Keratinocyte (primary cell): ENCODE measurements around the gene AKAP13. TPM values are rescaled to one million over a fixed set of nuclear protein-coding genes. Genes with fewer than 3 reads are reported as not detected.

Experiments used
- DNase-seq: peaks from one replicate; pipeline ENCODE4 v3.0.0-alpha.2; 2011; ENCODE audit warnings: low read depth, missing footprints, low spot score
- FAIRE-seq: peaks from 2 replicates; lab custom pipeline; 2011; peaks lifted over from hg19 to GRCh38; lab: Jason Lieb, UNC
- H2AFZ ChIP-seq: 2 replicates; pipeline ENCODE4 v1.6.0; 2012; ENCODE audit warnings: low read length, control low read depth, inconsistent platforms; ENCODE audit not compliant: control insufficient read depth
- H3K27ac ChIP-seq: 2 replicates; pipeline ENCODE4 v1.5.1; 2011; ENCODE audit warnings: low read length; ENCODE audit not compliant: control insufficient read depth, insufficient read depth
- H3K27me3 ChIP-seq: 3 replicates; pipeline ENCODE4 v1.6.0; 2011; ENCODE audit warnings: low read length; ENCODE audit not compliant: control insufficient read depth, insufficient read depth; ENCODE audit errors: extremely low read depth
- H3K36me3 ChIP-seq, 2 experiments: 2 replicates in 1 of 2; 3 replicates in 1 of 2; pipeline ENCODE4 v1.5.1; 2011; ENCODE audit warnings: low read length in 2 of 2, mild to moderate bottlenecking in 1 of 2; ENCODE audit not compliant: control insufficient read depth in 2 of 2, insufficient read depth in 2 of 2; ENCODE audit errors: extremely low read depth in 1 of 2
- H3K4me1 ChIP-seq: 3 replicates; pipeline ENCODE4 v1.5.1; 2011; ENCODE audit warnings: low read length; ENCODE audit not compliant: control insufficient read depth, insufficient read depth; ENCODE audit errors: extremely low read depth
- H3K4me2 ChIP-seq: 3 replicates; pipeline ENCODE4 v1.6.0; 2011; ENCODE audit warnings: low read depth, low read length; ENCODE audit not compliant: control insufficient read depth, insufficient read depth; ENCODE audit errors: extremely low read depth
- H3K4me3 ChIP-seq, 3 experiments: fragments of 200-600 bp in 1 of 3; sonication (generic) in 1 of 3; 2 replicates in 2 of 3; 3 replicates in 1 of 3; pipeline ENCODE4 v1.5.1; 2011 to 2016; ENCODE audit warnings: low read length in 3 of 3, mild to moderate bottlenecking in 3 of 3, control low read depth in 2 of 3, inconsistent platforms in 1 of 3, low read depth in 1 of 3, mixed read lengths in 1 of 3, mixed run types in 1 of 3, moderate library complexity in 1 of 3; ENCODE audit not compliant: control insufficient read depth in 2 of 3, insufficient read depth in 2 of 3; ENCODE audit errors: extremely low read depth in 1 of 3
- H3K79me2 ChIP-seq: 2 replicates; pipeline ENCODE4 v1.6.0; 2012; ENCODE audit warnings: low read length; ENCODE audit not compliant: control insufficient read depth, insufficient read depth
- H3K9ac ChIP-seq: 3 replicates; pipeline ENCODE4 v1.6.0; 2011; ENCODE audit warnings: low read length; ENCODE audit not compliant: control insufficient read depth, insufficient read depth; ENCODE audit errors: extremely low read depth
- H3K9me1 ChIP-seq: 3 replicates; pipeline ENCODE4 v1.6.0; 2011; ENCODE audit warnings: low read length; ENCODE audit not compliant: control insufficient read depth, insufficient read depth; ENCODE audit errors: extremely low read depth
- H3K9me3 ChIP-seq: 2 replicates; pipeline ENCODE4 v1.5.1; 2012; ENCODE audit warnings: low read depth, low read length; ENCODE audit not compliant: control insufficient read depth
- H4K20me1 ChIP-seq: 3 replicates; pipeline ENCODE4 v1.6.0; 2011; ENCODE audit warnings: low read length; ENCODE audit not compliant: control insufficient read depth, insufficient read depth; ENCODE audit errors: extremely low read depth
- CTCF ChIP-seq, 3 experiments: IDR thresholded peaks in 1 of 3; conservative IDR thresholded peaks in 1 of 3; optimal IDR thresholded peaks in 1 of 3; 2 replicates in 2 of 3; 3 replicates in 1 of 3; pipeline versions ENCODE3 to v1.5.1; 2011; ENCODE audit warnings: low read length in 3 of 3, mild to moderate bottlenecking in 3 of 3, moderate library complexity in 2 of 3, control low read depth in 1 of 3, inconsistent platforms in 1 of 3; ENCODE audit not compliant: insufficient read depth in 2 of 3; ENCODE audit errors: extremely low read depth in 1 of 3
- EZH2 ChIP-seq: IDR thresholded peaks from one replicate; pipeline ENCODE4 v1.6.1; 2012; ENCODE audit warnings: inconsistent platforms, mild to moderate bottlenecking, low read length, moderate library complexity
- dilution Hi-C: fragments of 300-500 bp; cut with MboI; formaldehyde crosslinking; loops from one replicate; pipeline ENCODE4 v1.7.0; 2020; ENCODE audit warnings: low sequenced_read_pairs; ENCODE audit not compliant: extremely low pct_ligation_motif_present
- polyA plus RNA-seq, 5 experiments: library from polyadenylated mRNA; depleted of rRNA in 3 of 5; stranded (reverse) in 3 of 5; stranded (forward) in 1 of 5; unstranded in 1 of 5; fragments of >200 nt; gene quantifications; 1 replicate in 1 of 5; 2 replicates in 3 of 5; 3 replicates in 1 of 5; pipeline versions ENCODE4 v1.2.1 to v1.2.3, GENCODE V29; 2011 to 2012; ENCODE audit warnings: missing spikeins in 2 of 5, low read depth in 1 of 5, low replicate concordance in 1 of 5

Gene AKAP13
- polyA plus RNA-seq, 1 donor (not counting 4 experiments of a cell fraction or from before 2014, with no cell fraction given), result 16.7 TPM

- DNase-seq, result no peak
- H2AFZ ChIP-seq, result no peak overlapping the region
- H3K9ac ChIP-seq, result no peak overlapping the region
- peaks cover 61% of the 10 kb centered on the region for H3K79me2 ChIP-seq
- H3K27me3 ChIP-seq, result no peaks in the 10 kb centered on the region
- H3K27ac ChIP-seq, result no peak overlapping the region
- H3K4me1 ChIP-seq, result peaks cover 6% of the 10 kb centered on the region
- H3K4me3 ChIP-seq, result no peak overlapping the region
- no peak for TF ChIP-seq CTCF (optimal IDR thresholded peaks at IDR 0.05 in 1 of 3, IDR thresholded peaks at IDR 0.05 in 1 of 3, conservative IDR thresholded peaks at IDR 0.05 in 1 of 3; ENCODE audit: extremely low read depth in 1 of 3, insufficient read depth in 2 of 3, low read length in 3 of 3)
- no peak for TF ChIP-seq EZH2
- no peaks in the 10 kb centered on the region for H3K9me3 ChIP-seq
- no peaks in the 10 kb centered on the region for H3K9me1 ChIP-seq
- FAIRE-seq, result no peak
- peaks cover 3% of the 10 kb centered on the region for H4K20me1 ChIP-seq
- dilution Hi-C loops, result no loop called here
- H3K4me2 ChIP-seq, result no peak overlapping the region
- no peaks in the 10 kb centered on the region for H3K36me3 ChIP-seq
Measured at GRCh38 chr15:85509973-85510372, 129.6 kb downstream of the AKAP13 start.

- no peak overlapping the region for H2AFZ ChIP-seq
- FAIRE-seq, result no peak
- no peak overlapping the region for H3K27ac ChIP-seq
- H4K20me1 ChIP-seq, result peaks cover 5% of the 10 kb centered on the region
- TF ChIP-seq CTCF (optimal IDR thresholded peaks at IDR 0.05 in 1 of 3, IDR thresholded peaks at IDR 0.05 in 1 of 3, conservative IDR thresholded peaks at IDR 0.05 in 1 of 3; ENCODE audit: extremely low read depth in 1 of 3, insufficient read depth in 2 of 3, low read length in 3 of 3) (no peak), EZH2 (no peak)
- no peak for DNase-seq
- H3K9ac ChIP-seq, result no peak overlapping the region
- no peaks in the 10 kb centered on the region for H3K36me3 ChIP-seq
- H3K4me1 ChIP-seq, result peaks cover 6% of the 10 kb centered on the region
- dilution Hi-C loops, result no loop called here
- no peak overlapping the region for H3K4me2 ChIP-seq
- H3K79me2 ChIP-seq, result peaks cover 48% of the 10 kb centered on the region
- H3K9me1 ChIP-seq, result no peaks in the 10 kb centered on the region
- no peaks in the 10 kb centered on the region for H3K27me3 ChIP-seq
- H3K4me3 ChIP-seq, result no peak overlapping the region
- no peaks in the 10 kb centered on the region for H3K9me3 ChIP-seq
Measured at GRCh38 chr15:85514413-85514812, 134.0 kb downstream of the AKAP13 start.
